Ishikawa (cell line): Measurements from ENCODE around the gene DOK7.

Experiments
- CEBPB ChIP-seq: IDR thresholded peaks from 2 replicates; pipeline ENCODE4 v1.6.1; 2012
- CREB1 ChIP-seq: IDR thresholded peaks from 2 replicates; pipeline ENCODE4 v1.6.1; 2012; ENCODE audit warnings: low read depth
- EGR1 ChIP-seq: IDR thresholded peaks from 2 replicates; pipeline ENCODE4 v1.6.1; 2012
- EP300 ChIP-seq: IDR thresholded peaks from 2 replicates; pipeline ENCODE4 v1.6.1; 2012; ENCODE audit warnings: borderline replicate concordance
- FOXM1 ChIP-seq: IDR thresholded peaks from 2 replicates; pipeline ENCODE4 v1.6.1; 2012; ENCODE audit warnings: low read depth, borderline replicate concordance
- MAX ChIP-seq: IDR thresholded peaks from 2 replicates; pipeline ENCODE4 v1.6.1; 2012
- NFIC ChIP-seq: IDR thresholded peaks from 2 replicates; pipeline ENCODE4 v1.6.1; 2012
- RAD21 ChIP-seq: IDR thresholded peaks from 2 replicates; pipeline ENCODE4 v1.6.1; 2012; ENCODE audit warnings: low read depth
- TAF1 ChIP-seq: IDR thresholded peaks from 2 replicates; pipeline ENCODE4 v1.6.1; 2012; ENCODE audit warnings: low read depth, mild to moderate bottlenecking
- TCF12 ChIP-seq: IDR thresholded peaks from 2 replicates; pipeline ENCODE4 v1.6.1; 2012; ENCODE audit warnings: low read depth
- TEAD4 ChIP-seq: IDR thresholded peaks from 2 replicates; pipeline ENCODE4 v1.6.1; 2012
- USF1 ChIP-seq: IDR thresholded peaks from 2 replicates; pipeline ENCODE4 v1.6.1; 2012
- YY1 ChIP-seq: IDR thresholded peaks from 2 replicates; pipeline ENCODE4 v1.6.1; 2012; ENCODE audit warnings: low read depth
- ZBTB7A ChIP-seq: IDR thresholded peaks from 2 replicates; pipeline ENCODE4 v1.6.1; 2012; ENCODE audit warnings: low read depth
- TF ChIP-seq, protein P1 (sequence below): IDR thresholded peaks from 2 replicates; pipeline ENCODE4 v1.6.1; 2012; ENCODE audit warnings: low read depth, mild to moderate bottlenecking

The DOK7 gene

DNA sequence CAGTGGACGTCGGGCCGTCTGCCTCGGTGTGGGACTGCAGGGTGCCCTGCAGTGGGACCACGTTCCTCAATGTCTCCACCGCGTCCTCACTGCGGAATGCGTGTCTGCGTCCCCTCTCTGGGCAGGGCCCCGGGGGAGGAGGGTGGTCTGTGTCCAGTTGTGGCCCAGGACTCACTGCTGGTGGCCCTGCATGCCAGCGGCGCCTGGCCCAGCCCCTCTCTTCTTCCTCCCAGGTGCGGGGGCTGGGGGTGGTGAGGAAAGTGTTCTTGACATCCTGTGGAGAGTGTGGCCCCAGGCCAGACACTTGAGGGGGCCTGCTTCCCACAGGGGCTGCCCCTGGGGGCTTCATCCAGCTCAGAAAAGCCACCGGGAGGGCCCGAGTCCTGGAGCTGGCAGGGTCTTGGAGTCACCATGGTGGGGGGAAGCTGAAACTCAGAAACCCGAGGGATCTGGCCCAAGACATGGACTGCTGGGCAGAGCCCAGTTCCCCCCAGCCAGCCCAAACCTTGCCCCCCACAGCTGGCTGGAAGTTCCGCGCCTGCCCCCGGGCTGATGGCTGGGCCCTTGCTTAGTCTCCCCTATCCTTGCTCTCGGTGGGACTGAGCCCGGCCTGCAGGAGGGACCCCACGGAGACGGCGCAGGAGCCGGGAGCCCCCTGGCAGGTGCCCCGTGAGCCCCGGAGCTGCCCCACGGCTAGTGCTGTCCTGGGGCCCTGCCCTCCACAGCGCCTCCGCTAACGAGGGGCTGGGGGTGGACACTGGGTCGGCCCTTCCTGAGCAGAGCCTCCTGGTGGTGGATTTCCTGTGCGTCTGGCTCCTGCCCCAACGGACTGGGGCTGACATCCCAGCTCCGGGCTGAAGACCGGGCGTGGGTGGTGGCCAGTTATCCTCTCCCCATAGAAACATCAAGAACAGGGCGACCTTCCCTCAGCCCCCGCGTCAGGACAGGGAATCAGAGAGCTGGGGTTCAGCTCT lies 2.9 kb downstream of the DOK7 start:
- TF ChIP-seq EP300 (0 out of 2 replicates have a peak, but pooled peaks have one; percentile 8), NFIC (peak; percentile 30; the same call in 1 of the 2 replicates), TAF1 (no peak), USF1 (no peak), CEBPB (no peak)
- TF ChIP-seq, protein P1, sequence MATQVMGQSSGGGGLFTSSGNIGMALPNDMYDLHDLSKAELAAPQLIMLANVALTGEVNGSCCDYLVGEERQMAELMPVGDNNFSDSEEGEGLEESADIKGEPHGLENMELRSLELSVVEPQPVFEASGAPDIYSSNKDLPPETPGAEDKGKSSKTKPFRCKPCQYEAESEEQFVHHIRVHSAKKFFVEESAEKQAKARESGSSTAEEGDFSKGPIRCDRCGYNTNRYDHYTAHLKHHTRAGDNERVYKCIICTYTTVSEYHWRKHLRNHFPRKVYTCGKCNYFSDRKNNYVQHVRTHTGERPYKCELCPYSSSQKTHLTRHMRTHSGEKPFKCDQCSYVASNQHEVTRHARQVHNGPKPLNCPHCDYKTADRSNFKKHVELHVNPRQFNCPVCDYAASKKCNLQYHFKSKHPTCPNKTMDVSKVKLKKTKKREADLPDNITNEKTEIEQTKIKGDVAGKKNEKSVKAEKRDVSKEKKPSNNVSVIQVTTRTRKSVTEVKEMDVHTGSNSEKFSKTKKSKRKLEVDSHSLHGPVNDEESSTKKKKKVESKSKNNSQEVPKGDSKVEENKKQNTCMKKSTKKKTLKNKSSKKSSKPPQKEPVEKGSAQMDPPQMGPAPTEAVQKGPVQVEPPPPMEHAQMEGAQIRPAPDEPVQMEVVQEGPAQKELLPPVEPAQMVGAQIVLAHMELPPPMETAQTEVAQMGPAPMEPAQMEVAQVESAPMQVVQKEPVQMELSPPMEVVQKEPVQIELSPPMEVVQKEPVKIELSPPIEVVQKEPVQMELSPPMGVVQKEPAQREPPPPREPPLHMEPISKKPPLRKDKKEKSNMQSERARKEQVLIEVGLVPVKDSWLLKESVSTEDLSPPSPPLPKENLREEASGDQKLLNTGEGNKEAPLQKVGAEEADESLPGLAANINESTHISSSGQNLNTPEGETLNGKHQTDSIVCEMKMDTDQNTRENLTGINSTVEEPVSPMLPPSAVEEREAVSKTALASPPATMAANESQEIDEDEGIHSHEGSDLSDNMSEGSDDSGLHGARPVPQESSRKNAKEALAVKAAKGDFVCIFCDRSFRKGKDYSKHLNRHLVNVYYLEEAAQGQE = no peak

GRCh38 chr4:3466691-3467600 lies 3.8 kb downstream of the DOK7 start:
- TF ChIP-seq RAD21 = no peak
- TF ChIP-seq FOXM1 = peak; percentile 60; the same call in 1 of the 2 replicates
- TF ChIP-seq EGR1 = peak; percentile 86
- TF ChIP-seq NFIC = peak; percentile 57
- no peak for TF ChIP-seq TAF1
- TF ChIP-seq CREB1 = no peak
- peak; percentile 20; the same call in 1 of the 2 replicates for TF ChIP-seq MAX
- TF ChIP-seq YY1 = no peak
- 0 out of 2 replicates have a peak, but pooled peaks have one; percentile 15 for TF ChIP-seq USF1
- TF ChIP-seq ZBTB7A = no peak
- peak; percentile 85 for TF ChIP-seq EP300
- TF ChIP-seq TCF12 = peak; percentile 86

DNA sequence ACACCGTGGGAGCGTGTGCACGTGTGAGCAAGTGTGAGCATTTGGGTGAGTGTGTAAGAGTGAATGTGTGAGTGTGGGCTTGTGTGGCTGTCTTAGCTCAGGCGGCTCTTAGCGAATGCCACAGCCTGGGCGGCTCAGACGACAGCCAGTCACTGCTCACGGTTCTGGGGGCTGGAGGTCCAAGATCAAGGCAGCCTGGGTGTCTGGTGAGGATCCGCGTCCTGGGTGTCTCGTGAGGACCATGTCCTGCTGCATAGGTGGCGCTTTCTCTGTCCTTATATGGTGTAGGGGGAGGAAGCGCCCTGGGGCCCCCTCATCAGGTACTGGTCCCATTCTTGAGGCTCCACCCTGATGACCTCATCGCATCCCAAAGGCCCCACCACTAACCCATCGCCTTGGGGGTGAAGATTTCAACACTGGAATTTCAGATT lies 4.5 kb downstream of the DOK7 start:
- no peak for TF ChIP-seq NFIC

DNA sequence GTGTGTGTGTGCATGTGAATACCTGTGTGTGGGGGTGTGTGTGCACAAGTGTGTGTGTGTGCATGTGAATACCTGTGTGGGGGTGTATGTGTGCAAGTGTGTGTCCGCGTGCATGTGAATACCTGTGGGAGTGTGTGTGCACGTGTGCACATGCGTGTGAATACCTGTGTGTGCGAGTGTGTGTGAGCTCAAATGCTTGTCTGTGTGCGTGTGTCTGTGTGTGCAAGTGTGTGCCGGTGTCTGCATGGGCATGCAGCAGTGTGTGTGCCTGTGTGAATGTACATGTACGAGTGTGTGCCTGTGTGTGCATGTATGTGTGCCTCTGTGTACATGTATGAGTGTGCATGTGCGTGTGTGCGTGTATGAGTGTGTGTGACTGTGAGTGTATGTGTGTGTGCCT lies 5.0 kb downstream of the DOK7 start:
- TF ChIP-seq TEAD4 (no peak), RAD21 (no peak), CEBPB (no peak), ZBTB7A (no peak), CREB1 (no peak), EGR1 (no peak), TAF1 (no peak), NFIC (no peak)
- TF ChIP-seq, protein P1 = no peak

DNA sequence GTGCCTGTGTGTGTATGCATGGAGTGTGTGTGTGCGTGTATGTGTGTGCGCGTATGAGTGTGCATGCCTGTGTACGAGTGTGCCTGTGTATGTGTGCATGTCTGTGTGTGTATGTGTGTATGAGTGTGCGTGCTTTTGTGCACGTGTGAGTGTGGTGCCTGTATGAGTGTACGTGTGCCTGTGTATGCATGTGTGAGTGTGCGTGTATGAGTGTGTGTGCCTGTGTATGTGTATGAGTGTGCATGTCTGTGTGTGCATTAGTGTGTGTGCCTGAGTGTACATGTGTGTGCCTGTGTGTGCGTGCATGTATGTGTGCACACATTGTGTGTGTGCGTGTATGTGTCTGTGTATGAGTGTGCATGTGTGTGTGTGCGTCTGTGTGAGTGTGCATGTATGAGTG lies 5.7 kb downstream of the DOK7 start:
- no peak for TF ChIP-seq RAD21
- TF ChIP-seq USF1 = no peak
- TF ChIP-seq TCF12 = no peak
- no peak for TF ChIP-seq FOXM1
- no peak for TF ChIP-seq TEAD4
- no peak for TF ChIP-seq EGR1
- no peak for TF ChIP-seq EP300
